ENCODE measurements around the gene TCF21.

The TCF21 gene

GRCh38 chr6:133863228-133863627 lies 25.7 kb upstream of the TCF21 start:
- TF ChIP-seq CTCF (IDR thresholded peaks at IDR 0.05; ENCODE audit: low read depth, low read length), result no peak
- no peak for TF ChIP-seq MAX (IDR thresholded peaks at IDR 0.05; ENCODE audit: low read depth, low read length)
- no peak for TF ChIP-seq MYC (IDR thresholded peaks at IDR 0.05; ENCODE audit: low read depth, low read length)
- no peak for TF ChIP-seq POLR2A (IDR thresholded peaks at IDR 0.05; ENCODE audit: extremely low read depth, insufficient read length)
- no peak for DNase-seq (ENCODE audit: low read depth)
- H3K4me3 ChIP-seq (ENCODE audit: low read depth, low read length), result no peak overlapping the region

DNA sequence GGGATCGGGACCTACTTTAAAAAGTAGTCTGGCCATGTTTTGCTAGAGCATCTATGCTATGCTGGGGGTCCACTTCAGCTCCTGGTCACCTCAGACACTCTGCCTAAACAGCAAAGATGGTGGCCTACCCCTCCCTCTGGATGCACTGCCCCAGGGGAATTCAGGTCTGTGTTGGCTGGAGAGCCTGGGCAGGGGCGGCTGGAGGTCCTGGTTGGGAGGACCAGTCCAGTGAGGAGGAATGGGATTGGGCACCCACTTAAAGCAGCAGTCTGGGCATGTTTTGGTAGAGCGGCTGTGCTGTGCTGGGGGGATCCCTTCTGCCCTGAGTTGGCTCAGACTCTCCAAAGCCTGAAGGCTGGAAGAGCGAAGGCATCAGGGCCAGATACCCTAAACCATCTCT lies 23.2 kb upstream of the TCF21 start:
- no peak overlapping the region for H3K4me3 ChIP-seq (ENCODE audit: low read depth, low read length)
- TF ChIP-seq MAX (IDR thresholded peaks at IDR 0.05; ENCODE audit: low read depth, low read length) (no peak), CTCF (IDR thresholded peaks at IDR 0.05; ENCODE audit: low read depth, low read length) (no peak), MYC (IDR thresholded peaks at IDR 0.05; ENCODE audit: low read depth, low read length) (no peak), POLR2A (IDR thresholded peaks at IDR 0.05; ENCODE audit: extremely low read depth, insufficient read length) (no peak)
- no peak for DNase-seq (ENCODE audit: low read depth)

DNA sequence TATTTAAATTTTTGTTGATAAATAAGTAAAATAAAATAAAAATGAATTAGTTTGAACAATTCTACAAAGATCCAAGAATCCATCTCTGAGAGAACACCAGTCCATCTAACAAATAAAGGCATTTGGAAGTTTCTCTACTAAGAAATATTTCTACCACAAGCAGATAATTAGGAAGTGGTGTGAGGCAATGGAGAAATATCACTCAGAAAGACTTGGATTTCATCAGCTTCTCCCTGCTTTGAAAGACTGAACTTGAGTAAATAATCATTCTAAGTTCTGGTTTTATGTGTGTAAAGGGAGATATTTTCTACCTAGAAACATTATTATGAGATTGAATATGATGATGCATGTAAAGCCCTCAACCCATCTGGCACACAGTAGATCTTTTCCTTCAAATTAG lies 17.8 kb upstream of the TCF21 start:
- H3K4me3 ChIP-seq (ENCODE audit: low read depth, low read length), result no peak overlapping the region
- TF ChIP-seq CTCF (IDR thresholded peaks at IDR 0.05; ENCODE audit: low read depth, low read length), result no peak
- TF ChIP-seq MAX (IDR thresholded peaks at IDR 0.05; ENCODE audit: low read depth, low read length), result no peak
- no peak for TF ChIP-seq POLR2A (IDR thresholded peaks at IDR 0.05; ENCODE audit: extremely low read depth, insufficient read length)
- TF ChIP-seq MYC (IDR thresholded peaks at IDR 0.05; ENCODE audit: low read depth, low read length), result no peak
- DNase-seq (ENCODE audit: low read depth), result no peak

GRCh38 chr6:133873538-133873937 lies 15.4 kb upstream of the TCF21 start:
- no peak for DNase-seq (ENCODE audit: low read depth)
- TF ChIP-seq CTCF (IDR thresholded peaks at IDR 0.05; ENCODE audit: low read depth, low read length), result no peak
- no peak overlapping the region for H3K4me3 ChIP-seq (ENCODE audit: low read depth, low read length)

GRCh38 chr6:133877116-133877515 lies 11.8 kb upstream of the TCF21 start:
- H3K4me3 ChIP-seq (ENCODE audit: low read depth, low read length), result no peak overlapping the region
- DNase-seq (ENCODE audit: low read depth), result no peak
- TF ChIP-seq MYC (IDR thresholded peaks at IDR 0.05; ENCODE audit: low read depth, low read length) (no peak), MAX (IDR thresholded peaks at IDR 0.05; ENCODE audit: low read depth, low read length) (no peak)

DNA sequence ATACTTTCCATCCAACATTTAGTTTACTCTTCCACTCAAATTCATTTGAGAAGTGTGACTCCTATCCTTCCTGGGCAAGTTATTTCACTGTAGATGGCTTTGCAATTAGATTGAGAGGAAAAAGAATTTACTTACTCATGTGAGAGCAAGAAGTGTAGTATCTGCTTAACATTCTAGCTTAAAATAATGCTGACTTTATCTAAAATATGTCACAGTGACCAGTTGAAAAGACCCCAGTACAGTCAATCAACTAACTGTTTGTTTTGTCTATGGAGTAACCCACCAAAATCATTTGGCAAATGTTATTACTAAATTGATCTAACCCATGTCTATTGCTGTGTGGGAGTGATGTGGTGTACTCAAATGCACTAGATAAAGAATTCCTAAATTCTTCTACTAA lies 8.9 kb upstream of the TCF21 start:
- no peak overlapping the region for H3K4me3 ChIP-seq (ENCODE audit: low read depth, low read length)
- TF ChIP-seq MAX (IDR thresholded peaks at IDR 0.05; ENCODE audit: low read depth, low read length) (no peak), POLR2A (IDR thresholded peaks at IDR 0.05; ENCODE audit: extremely low read depth, insufficient read length) (no peak)
- no peak for DNase-seq (ENCODE audit: low read depth)

GRCh38 chr6:133880896-133881295 lies 8.0 kb upstream of the TCF21 start:
- DNase-seq (ENCODE audit: low read depth), result no peak
- TF ChIP-seq MAX (IDR thresholded peaks at IDR 0.05; ENCODE audit: low read depth, low read length) (no peak), CTCF (IDR thresholded peaks at IDR 0.05; ENCODE audit: low read depth, low read length) (no peak), POLR2A (IDR thresholded peaks at IDR 0.05; ENCODE audit: extremely low read depth, insufficient read length) (no peak), MYC (IDR thresholded peaks at IDR 0.05; ENCODE audit: low read depth, low read length) (no peak)
- H3K4me3 ChIP-seq (ENCODE audit: low read depth, low read length), result no peak overlapping the region

Measured in NB4 (cell line).